GM19238 (cell line): Measurements from ENCODE around the gene DYSF.

ENCODE experiments used
- DNase-seq: peaks from one replicate; pipeline ENCODE4 v3.0.0; 2011; ENCODE audit warnings: low spot score; ENCODE audit not compliant: insufficient read length

The DYSF gene

DNA sequence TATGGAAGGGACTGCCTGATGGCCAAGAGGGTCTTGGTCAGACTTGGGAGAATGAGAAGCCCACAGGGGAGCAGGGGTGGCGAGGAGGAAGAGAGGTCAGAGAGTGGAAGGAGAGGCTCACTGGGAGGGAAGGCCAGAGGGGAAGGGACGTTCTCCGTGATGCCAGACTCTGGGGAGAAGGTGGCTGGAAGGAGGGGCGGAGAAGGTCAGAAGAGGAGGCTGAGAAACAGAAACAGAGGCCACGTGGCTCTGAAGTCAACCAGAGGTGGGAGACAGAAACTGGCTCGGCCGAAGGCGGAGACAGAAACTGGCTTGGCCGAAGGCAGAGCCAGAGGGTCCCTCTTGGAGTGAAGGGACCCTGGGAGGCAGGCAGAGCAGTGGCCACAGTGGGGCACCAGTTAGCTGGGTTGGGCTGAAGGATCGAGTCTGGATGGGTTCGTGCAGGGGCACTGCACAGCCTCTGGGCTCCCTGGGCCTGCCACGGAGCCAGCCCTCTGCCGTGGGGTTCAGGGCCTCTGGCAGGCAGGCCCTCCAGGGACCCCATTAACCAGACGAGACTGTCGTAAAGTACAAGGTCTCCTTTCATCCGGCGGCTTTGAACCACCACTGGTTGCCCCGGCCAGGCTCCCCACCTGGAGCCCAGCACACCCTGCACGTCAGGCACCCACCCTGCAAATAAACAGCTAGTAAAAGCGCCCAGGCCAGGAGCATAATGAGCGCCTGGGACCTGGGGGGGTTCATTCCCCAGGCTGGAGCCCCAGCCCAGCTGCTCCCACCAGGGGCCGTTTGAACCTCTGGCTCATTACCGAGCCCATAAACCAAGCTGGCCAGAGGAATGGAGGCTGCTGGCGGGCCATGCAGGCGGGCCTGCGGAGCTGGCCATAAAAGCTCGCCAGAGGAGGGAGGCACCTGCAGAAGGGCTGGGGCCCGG lies 218.8 kb downstream of the DYSF start:
- DNase-seq = no peak

GRCh38 chr2:71672826-71673795 lies 219.8 kb downstream of the DYSF start:
- no peak for DNase-seq

DNA sequence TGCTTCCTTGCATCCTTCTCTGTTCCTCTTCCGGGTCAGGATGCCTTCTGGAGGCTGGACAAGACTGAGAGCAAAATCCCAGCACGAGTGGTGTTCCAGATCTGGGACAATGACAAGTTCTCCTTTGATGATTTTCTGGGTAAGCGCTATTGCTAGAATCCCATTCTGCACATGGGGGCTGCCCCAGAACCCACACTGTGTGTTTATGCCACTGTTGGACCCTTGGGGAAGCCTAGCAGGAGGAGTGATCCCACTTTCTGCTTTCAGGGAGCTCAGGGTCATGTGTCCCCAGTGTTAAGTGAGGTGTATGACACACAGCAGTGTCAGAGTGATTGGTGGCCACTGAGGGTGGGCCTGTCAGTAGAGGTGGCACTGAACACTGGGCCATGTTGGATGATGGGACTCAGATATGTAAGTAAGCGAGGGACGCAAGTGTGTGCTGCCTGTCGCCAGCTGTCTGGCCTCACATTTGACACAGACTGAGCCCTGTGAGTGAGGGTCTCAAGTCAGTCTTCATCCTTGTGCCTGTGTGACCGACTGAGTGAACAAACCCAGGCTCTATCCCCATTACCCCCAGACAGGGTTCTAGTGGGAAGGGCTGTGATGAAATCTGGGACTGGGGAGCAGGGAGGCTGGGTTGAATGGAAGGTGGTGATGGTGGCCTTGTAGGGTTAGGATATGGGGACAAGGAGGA lies 220.9 kb downstream of the DYSF start:
- DNase-seq = no peak

DNA sequence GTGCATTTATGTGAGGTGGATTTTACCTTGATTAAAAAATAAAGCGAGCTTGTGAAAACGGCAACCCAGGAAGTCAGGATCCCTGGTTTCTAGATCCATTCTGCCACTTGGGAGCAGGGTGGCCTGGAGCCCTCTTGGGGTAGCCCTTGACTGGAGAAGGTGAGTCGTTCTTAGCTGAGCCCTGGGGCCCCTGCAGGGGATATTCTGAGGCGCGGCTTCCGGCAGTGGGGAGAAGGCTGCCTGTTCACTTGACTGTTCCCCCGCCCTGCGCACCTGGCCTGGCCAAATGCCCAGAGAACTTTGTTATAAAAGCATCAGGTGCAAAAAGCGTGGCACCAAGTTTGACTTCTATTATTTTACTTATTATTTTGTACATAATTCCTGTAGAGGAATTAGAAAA lies 221.9 kb downstream of the DYSF start:
- no peak for DNase-seq

DNA sequence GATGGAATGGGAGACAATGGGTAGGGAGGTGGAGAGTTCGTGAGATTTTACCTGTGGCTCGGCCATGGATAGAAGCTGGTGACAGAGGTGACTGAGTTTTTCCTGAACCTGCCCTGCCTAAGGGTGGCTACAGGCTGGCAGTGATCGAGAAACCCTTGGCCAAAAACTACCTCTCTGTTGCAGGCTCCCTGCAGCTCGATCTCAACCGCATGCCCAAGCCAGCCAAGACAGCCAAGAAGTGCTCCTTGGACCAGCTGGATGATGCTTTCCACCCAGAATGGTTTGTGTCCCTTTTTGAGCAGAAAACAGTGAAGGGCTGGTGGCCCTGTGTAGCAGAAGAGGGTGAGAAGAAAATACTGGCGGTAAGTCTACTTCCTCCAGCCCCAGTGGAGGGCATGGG lies 225.5 kb downstream of the DYSF start:
- no peak for DNase-seq

DNA sequence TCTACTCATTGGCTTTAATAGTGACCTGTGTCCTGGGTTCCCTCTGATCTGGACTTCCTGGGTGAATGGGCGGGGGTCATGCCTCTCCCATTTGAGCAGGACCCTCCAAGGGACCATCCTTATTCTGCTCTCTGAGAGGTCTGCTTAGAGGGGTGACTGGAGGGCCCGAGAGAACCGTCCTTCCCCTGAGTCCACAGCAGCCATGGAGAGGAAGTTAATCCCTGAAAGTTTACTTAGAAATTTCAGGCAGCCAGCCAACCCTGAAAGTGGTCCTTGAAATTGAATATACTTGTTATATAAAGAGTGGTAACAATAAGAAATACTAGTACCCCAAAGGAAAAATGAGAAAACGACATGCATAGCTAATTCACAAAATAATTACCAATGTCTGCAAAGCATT lies 226.1 kb downstream of the DYSF start:
- DNase-seq = no peak

- no peak for DNase-seq
Observed at GRCh38 chr2:71680925-71681324, 227.6 kb downstream of the DYSF start.

DNA sequence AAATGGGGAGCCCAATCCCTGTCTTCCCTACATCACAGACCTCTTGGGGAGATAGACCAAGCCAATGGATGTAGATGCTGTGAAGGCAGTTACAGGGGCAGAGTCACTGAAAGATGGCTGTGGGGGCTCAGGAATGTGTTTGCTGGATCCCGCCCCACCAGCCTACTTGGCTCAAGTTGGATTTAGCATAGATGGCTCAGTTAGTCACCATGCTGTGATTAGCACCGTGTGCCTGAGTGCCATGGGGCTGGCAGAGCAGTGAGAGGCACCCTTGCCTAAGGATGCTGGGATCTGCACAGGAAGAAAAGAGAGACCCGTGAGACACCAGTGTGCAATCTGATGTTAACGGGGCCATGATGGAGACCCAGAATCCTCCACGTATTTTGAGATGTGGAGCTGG lies 228.3 kb downstream of the DYSF start:
- no peak for DNase-seq

GRCh38 chr2:71682341-71682740 lies 229.0 kb downstream of the DYSF start:
- DNase-seq = no peak

- no peak for DNase-seq
Observed at GRCh38 chr2:71683070-71683469, 229.7 kb downstream of the DYSF start.

GRCh38 chr2:71683666-71684065 lies 230.3 kb downstream of the DYSF start:
- DNase-seq = no peak

DNA sequence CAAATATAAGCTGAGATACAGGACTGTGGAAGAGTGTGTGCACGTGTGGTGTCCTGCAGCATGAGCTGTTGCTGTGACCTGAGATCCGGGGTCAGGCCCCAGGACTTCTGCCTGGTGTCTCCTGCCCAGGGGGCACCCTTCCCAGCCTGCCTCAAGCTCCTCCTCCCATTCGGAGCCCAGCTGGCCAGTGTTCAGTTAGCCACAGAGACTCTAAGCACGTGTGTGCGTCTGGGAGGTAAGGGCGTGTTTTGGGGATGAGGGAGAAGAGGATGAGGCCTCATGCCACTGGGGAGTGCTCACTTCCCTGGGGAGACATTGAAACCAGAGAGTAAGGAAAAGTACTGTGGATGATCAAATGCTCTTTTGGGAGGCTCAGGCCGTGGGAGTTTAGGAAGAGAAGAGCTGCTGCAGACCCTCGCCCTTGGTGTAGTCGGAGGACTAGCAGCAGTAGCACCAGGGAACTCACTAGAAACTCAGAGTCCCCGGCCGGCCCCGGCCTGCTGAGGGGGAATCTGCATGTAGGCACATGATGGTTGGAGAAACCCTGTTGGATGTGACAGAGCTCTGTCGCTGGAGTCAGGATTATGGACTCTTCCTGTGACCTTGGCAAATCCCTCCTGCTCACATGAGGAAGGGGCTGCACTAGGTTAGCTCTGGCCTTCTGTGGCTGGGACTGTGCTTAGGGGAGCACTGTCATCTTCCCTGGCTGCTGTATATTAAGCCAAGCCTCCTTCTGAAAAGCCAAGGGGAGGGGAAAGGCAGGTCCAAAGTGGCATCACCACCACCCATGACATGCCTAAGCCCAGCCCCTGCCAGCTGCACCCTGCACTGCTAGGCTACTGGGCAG lies 231.1 kb downstream of the DYSF start:
- DNase-seq = no peak

DNA sequence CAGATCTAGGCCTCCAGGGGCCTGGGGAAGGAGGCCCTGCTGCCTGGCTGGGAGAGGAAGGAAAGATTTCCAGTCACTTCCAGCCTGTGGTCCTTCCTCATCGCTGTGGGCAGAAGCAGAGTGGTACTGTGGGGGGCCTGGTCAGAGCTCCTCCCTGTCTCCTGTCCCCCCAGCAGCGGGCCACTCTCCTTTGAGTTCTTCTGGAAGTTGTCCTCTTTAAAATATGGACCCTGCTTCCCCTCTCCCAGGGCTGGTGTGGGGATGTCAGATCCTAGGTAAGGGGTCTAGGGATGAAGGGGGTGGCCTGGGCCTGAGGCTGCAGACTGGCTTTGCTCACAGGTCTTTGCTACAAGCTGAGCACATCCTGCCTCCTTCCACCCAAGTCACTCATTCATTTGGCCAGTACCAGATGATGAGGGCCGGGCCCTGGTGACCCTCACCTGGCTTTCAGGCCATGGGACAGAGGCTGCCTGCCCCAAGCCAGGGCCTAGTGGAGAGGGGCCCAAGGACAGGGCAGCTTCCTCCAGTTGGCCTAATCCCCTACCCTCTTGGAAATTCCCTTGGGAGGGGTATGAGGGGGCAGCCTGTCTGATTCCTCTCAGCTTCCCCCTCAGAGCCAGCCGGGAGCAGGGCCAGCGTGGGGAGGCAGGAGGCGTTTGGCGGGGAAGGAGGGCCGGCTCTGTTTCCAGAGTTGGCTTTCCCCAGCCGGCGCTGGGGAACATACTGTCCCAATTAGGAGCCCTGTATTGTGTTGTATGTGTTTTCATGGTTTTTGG lies 231.9 kb downstream of the DYSF start:
- DNase-seq = no peak

- DNase-seq = no peak
Observed at GRCh38 chr2:71685941-71686611, 232.7 kb downstream of the DYSF start.

DNA sequence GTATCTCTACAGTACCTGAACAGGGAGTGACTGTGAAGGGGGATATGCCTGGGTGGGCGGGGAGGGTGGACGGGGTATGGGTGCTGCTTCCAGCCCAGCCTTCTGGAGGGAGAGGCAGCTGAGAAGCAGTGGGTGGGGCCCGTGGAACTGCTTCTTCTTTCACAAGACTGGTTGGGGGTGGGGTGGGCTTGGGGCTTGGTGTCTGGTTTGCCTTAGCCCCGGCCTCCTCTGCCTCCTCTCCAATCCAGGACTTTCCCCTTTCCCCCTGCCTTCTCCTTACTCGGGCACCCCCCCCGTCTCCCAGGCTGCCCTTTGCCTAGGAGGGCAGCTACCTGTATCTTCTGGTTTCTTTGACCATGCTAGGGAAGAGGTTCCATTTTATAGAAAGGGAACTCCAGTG lies 233.4 kb downstream of the DYSF start:
- DNase-seq = no peak

DNA sequence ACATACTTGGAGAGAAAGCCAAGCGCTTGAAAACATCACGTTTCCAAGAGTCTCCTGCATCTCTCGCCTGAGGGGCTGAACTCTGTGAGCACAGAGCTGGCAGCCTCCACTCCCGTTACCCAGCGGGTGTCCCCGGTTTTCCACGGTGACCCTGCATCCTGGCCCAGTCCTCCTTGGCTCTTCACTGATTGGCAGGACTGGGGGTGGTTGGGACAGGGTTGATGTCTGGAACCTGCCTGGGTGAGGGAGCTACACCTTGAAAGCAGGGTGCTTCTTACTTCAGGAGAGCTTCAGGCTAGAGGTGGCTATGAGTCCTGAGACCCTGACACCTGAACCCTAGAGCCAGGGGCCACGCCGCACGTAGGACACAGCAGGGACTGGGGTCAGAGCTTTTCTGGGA lies 234.1 kb downstream of the DYSF start:
- DNase-seq = no peak

- no peak for DNase-seq
Observed at GRCh38 chr2:71688530-71688929, 235.2 kb downstream of the DYSF start.

DNA sequence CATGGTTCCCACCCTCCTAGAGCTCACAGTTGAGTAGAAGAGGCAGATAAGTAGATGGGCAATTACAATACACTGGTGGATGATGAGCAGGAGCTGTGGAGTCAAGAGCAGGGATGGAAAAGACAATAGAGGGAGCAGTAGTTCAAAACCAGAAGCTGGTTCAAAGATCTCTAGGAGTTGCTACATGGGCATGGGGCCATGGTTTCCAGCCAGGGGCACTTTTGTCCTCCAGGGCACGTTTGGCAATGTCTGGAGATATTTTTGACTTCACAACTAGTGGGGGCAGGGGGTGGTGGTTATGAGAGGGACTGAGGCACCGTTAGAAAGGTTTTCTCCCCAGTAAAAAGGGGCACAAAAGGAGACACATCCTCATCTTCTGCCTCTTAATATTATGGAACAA lies 236.0 kb downstream of the DYSF start:
- DNase-seq = no peak
